Activated CD4-positive, alpha-beta T cell treated with anti-CD3 and anti-CD28 coated beads, Interleukin-2, amount 10 ng/mL, durations not matched to agents 7 days and 5 days (primary cell): ENCODE results near the gene ARHGAP26. TPM values are rescaled to one million over a fixed set of nuclear protein-coding genes. Genes with fewer than 3 reads are reported as not detected.

Experiments used
- CTCF ChIA-PET: fragments of 350-600 bp; sonication (Branson Sonifier 250); formaldehyde crosslinking; loops from one replicate; lab custom pipeline; 2021; ENCODE audit warnings: antibody characterized with exemption; lab: Charles Lee
- POLR2A ChIA-PET: fragments of 350-600 bp; sonication (Branson Sonifier 250); formaldehyde crosslinking; loops from one replicate; lab custom pipeline; 2021; ENCODE audit warnings: antibody characterized with exemption; lab: Charles Lee
- DNase-seq: peaks from one replicate; pipeline ENCODE4 v3.0.0-alpha.2; 2020
- H3K27ac Mint-ChIP-seq: one replicate; pipeline ENCODE4 v1.8.0; 2021; ENCODE audit warnings: mild to moderate bottlenecking, moderate library complexity, mixed read lengths
- H3K27me3 Mint-ChIP-seq: one replicate; pipeline ENCODE4 v1.8.0; 2021; ENCODE audit warnings: mixed read lengths
- H3K36me3 Mint-ChIP-seq: one replicate; pipeline ENCODE4 v1.8.0; 2021; ENCODE audit warnings: low read depth, mixed read lengths
- H3K4me1 Mint-ChIP-seq: one replicate; pipeline ENCODE4 v1.8.0; 2021; ENCODE audit warnings: mixed read lengths
- H3K4me3 Mint-ChIP-seq: one replicate; pipeline ENCODE4 v1.8.0; 2021; ENCODE audit warnings: mild to moderate bottlenecking, moderate library complexity, mixed read lengths
- H3K9me3 Mint-ChIP-seq: one replicate; pipeline ENCODE4 v1.8.0; 2021; ENCODE audit warnings: mixed read lengths
- total RNA-seq, 2 experiments: library from RNA; stranded (reverse); gene quantifications; one replicate each; pipeline ENCODE4 v1.2.3, GENCODE V29; 2021

Gene ARHGAP26
- total RNA-seq, 2 experiments from 2014 or later: 21.0 to 21.5 TPM

GRCh38 chr5:142931896-142932686 is 161.9 kb downstream of the ARHGAP26 start:
- CTCF ChIA-PET: interaction anchor here (0.6 to 1.3 kb wide), 3 partner anchors 8 to 67 kb away, joined by 3 to 5 read pairs (median 4); no protein-coding TSS in a partner anchor
- no peaks in the 10 kb centered on the region for H3K9me3 Mint-ChIP-seq
- no peak overlapping the region for H3K4me3 Mint-ChIP-seq

GRCh38 chr5:142934051-142934762 is 164.0 kb downstream of the ARHGAP26 start:
- Mint-ChIP-seq H3K27me3 (no peaks in the 10 kb centered on the region), H3K9me3 (no peaks in the 10 kb centered on the region), H3K4me3 (no peak overlapping the region), H3K36me3 (peaks cover 25% of the 10 kb centered on the region), H3K27ac (no peak overlapping the region), H3K4me1 (peaks cover 11% of the 10 kb centered on the region)
- POLR2A ChIA-PET: no interaction called here
- CTCF ChIA-PET: interaction anchor here (0.5 to 1.6 kb wide), 4 partner anchors 9 to 1065 kb away, joined by 3 read pairs; no protein-coding TSS in a partner anchor
- DNase-seq: no peak

More at GRCh38 chr5:142931896-142932686, 161.9 kb downstream of the ARHGAP26 start:
- H3K27me3 Mint-ChIP-seq: no peaks in the 10 kb centered on the region
- H3K4me1 Mint-ChIP-seq: peaks cover 12% of the 10 kb centered on the region
- no peak for DNase-seq
- peaks cover 27% of the 10 kb centered on the region for H3K36me3 Mint-ChIP-seq
- POLR2A ChIA-PET: no interaction called here
- H3K27ac Mint-ChIP-seq: no peak overlapping the region

GRCh38 chr5:142935014-142935413 is 164.8 kb downstream of the ARHGAP26 start:
- Mint-ChIP-seq H3K27me3 (no peaks in the 10 kb centered on the region), H3K36me3 (peaks cover 26% of the 10 kb centered on the region), H3K4me3 (no peak overlapping the region), H3K9me3 (no peaks in the 10 kb centered on the region), H3K4me1 (peaks cover 8% of the 10 kb centered on the region), H3K27ac (no peak overlapping the region)
- ChIA-PET POLR2A (no interaction called here), CTCF (interaction anchor here (0.7 to 1.6 kb wide), 4 partner anchors 10 to 16 kb away, joined by 3 read pairs; no protein-coding TSS in a partner anchor)
- DNase-seq: no peak

- POLR2A ChIA-PET: no interaction called here
- Mint-ChIP-seq H3K36me3 (peaks cover 24% of the 10 kb centered on the region), H3K27me3 (no peaks in the 10 kb centered on the region), H3K4me1 (peaks cover 14% of the 10 kb centered on the region), H3K27ac (no peak overlapping the region), H3K4me3 (no peak overlapping the region), H3K9me3 (no peaks in the 10 kb centered on the region)
- no peak for DNase-seq
- CTCF ChIA-PET: no interaction called here
Measured at GRCh38 chr5:142937374-142937773, 167.2 kb downstream of the ARHGAP26 start.

GRCh38 chr5:142938266-142938880 is 168.2 kb downstream of the ARHGAP26 start:
- POLR2A ChIA-PET: no interaction called here

GRCh38 chr5:142939006-142939405 is 168.8 kb downstream of the ARHGAP26 start:
- H3K36me3 Mint-ChIP-seq: peaks cover 14% of the 10 kb centered on the region
- no peak overlapping the region for H3K4me3 Mint-ChIP-seq
- no peaks in the 10 kb centered on the region for H3K9me3 Mint-ChIP-seq
- ChIA-PET POLR2A (no interaction called here), CTCF (interaction anchor here (0.5 to 1.5 kb wide), 4 partner anchors 16 to 457 kb away, joined by 3 read pairs; no protein-coding TSS in a partner anchor)
- H3K27me3 Mint-ChIP-seq: no peaks in the 10 kb centered on the region
- H3K27ac Mint-ChIP-seq: no peak overlapping the region
- peaks cover 13% of the 10 kb centered on the region for H3K4me1 Mint-ChIP-seq
- DNase-seq: no peak

More at GRCh38 chr5:142938266-142938880, 168.2 kb downstream of the ARHGAP26 start:
- no peak overlapping the region for H3K27ac Mint-ChIP-seq
- H3K9me3 Mint-ChIP-seq: no peaks in the 10 kb centered on the region
- H3K36me3 Mint-ChIP-seq: peaks cover 17% of the 10 kb centered on the region
- no peak overlapping the region for H3K4me3 Mint-ChIP-seq
- DNase-seq: no peak
- CTCF ChIA-PET: interaction anchor here (0.5 to 1.5 kb wide), 2 partner anchors 68 to 457 kb away, joined by 3 read pairs; no protein-coding TSS in a partner anchor
- no peaks in the 10 kb centered on the region for H3K27me3 Mint-ChIP-seq
- H3K4me1 Mint-ChIP-seq: peaks cover 14% of the 10 kb centered on the region

GRCh38 chr5:142939884-142940283 is 169.7 kb downstream of the ARHGAP26 start:
- Mint-ChIP-seq H3K4me1 (peaks cover 9% of the 10 kb centered on the region), H3K36me3 (peaks cover 8% of the 10 kb centered on the region), H3K9me3 (no peaks in the 10 kb centered on the region), H3K4me3 (no peak overlapping the region), H3K27ac (no peak overlapping the region), H3K27me3 (no peaks in the 10 kb centered on the region)
- ChIA-PET CTCF (interaction anchor here (0.9 to 1.6 kb wide), 5 partner anchors 13 to 56 kb away, joined by 3 to 4 read pairs (median 3); no protein-coding TSS in a partner anchor), POLR2A (no interaction called here)
- DNase-seq: no peak

GRCh38 chr5:142941245-142941644 is 171.1 kb downstream of the ARHGAP26 start:
- peaks cover 12% of the 10 kb centered on the region for H3K4me1 Mint-ChIP-seq
- CTCF ChIA-PET: interaction anchor here (1.6 kb wide), 1 partner anchor 11 kb away, joined by 4 read pairs; no protein-coding TSS in a partner anchor
- H3K27me3 Mint-ChIP-seq: no peaks in the 10 kb centered on the region
- POLR2A ChIA-PET: no interaction called here
- no peak overlapping the region for H3K27ac Mint-ChIP-seq
- no peaks in the 10 kb centered on the region for H3K9me3 Mint-ChIP-seq
- DNase-seq: no peak
- peaks cover 6% of the 10 kb centered on the region for H3K36me3 Mint-ChIP-seq
- no peak overlapping the region for H3K4me3 Mint-ChIP-seq

DNA sequence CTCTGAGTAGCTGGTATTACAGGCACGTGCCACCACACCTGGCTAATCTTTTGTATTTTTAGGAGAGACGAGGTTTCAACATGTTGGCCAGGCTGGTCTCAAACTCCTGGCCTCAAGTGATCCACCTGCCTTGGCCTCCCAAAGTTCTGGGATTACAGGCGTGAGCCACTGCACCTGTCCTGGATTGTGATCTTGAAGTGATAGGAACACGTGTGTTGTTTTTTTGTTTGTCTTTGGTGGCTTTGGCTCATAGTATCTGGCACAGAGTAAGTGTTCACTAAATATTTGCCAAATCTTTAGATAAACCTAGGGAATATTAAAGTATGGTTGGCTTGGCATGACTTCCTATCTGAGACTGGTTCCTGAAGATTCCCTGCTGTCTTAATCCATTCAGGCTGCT is 172.7 kb downstream of the ARHGAP26 start:
- H3K27ac Mint-ChIP-seq: no peak overlapping the region
- peaks cover 9% of the 10 kb centered on the region for H3K36me3 Mint-ChIP-seq
- no peak for DNase-seq
- H3K4me3 Mint-ChIP-seq: no peak overlapping the region
- peaks cover 23% of the 10 kb centered on the region for H3K4me1 Mint-ChIP-seq
- no peaks in the 10 kb centered on the region for H3K27me3 Mint-ChIP-seq
- POLR2A ChIA-PET: no interaction called here
- CTCF ChIA-PET: no interaction called here
- H3K9me3 Mint-ChIP-seq: no peaks in the 10 kb centered on the region

- no peak for DNase-seq
- H3K9me3 Mint-ChIP-seq: no peaks in the 10 kb centered on the region
- H3K27me3 Mint-ChIP-seq: no peaks in the 10 kb centered on the region
- H3K36me3 Mint-ChIP-seq: peaks cover 9% of the 10 kb centered on the region
- POLR2A ChIA-PET: no interaction called here
- H3K4me3 Mint-ChIP-seq: no peak overlapping the region
- H3K27ac Mint-ChIP-seq: no peak overlapping the region
- peaks cover 23% of the 10 kb centered on the region for H3K4me1 Mint-ChIP-seq
- CTCF ChIA-PET: interaction anchor here (0.7 kb wide), 1 partner anchor 32 kb away, joined by 3 read pairs; no protein-coding TSS in a partner anchor
Measured at GRCh38 chr5:142944140-142944539, 174.0 kb downstream of the ARHGAP26 start.

DNA sequence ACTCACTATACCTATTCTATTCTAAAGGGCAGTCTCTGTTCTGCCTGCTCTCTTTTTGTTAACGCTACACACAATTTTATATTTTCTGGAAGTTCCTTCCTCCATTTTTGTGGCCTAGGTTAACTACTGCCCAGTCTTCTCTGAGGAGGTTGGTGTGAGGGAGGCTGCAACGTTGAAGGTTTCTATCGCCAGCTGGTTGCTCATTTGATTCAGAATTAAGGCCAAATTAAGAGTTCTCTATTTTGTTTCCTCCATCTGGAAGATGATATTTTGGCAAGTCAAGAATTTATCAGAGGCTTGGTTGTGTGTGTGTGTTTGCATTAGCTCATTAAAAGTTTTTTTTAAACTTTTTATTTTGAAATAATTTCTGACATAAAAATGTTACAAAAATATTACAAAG is 175.1 kb downstream of the ARHGAP26 start:
- Mint-ChIP-seq H3K9me3 (no peaks in the 10 kb centered on the region), H3K4me1 (peaks cover 25% of the 10 kb centered on the region), H3K27ac (no peak overlapping the region), H3K36me3 (peaks cover 11% of the 10 kb centered on the region), H3K27me3 (no peaks in the 10 kb centered on the region), H3K4me3 (no peak overlapping the region)
- DNase-seq: no peak
- POLR2A ChIA-PET: no interaction called here
- CTCF ChIA-PET: no interaction called here

DNA sequence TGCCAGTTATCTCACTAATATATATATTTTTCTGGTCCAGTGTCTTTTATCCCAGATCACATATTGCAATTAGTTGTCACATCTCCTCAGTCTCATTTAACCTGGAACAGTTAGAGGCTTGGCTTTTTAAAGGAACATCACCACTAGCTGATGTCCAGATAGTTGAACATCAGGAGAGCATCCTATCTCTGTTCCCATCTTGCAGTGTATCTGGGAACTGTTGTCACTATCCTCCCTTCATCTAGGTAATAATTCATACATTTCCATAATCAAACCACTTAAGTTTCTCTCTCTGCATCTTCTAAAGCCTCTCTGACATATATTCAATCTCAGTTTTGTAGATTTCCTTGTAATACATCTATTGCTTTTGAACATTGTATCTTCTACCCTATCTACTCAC is 175.7 kb downstream of the ARHGAP26 start:
- Mint-ChIP-seq H3K27ac (no peak overlapping the region), H3K27me3 (no peaks in the 10 kb centered on the region), H3K4me1 (peaks cover 24% of the 10 kb centered on the region), H3K4me3 (no peak overlapping the region), H3K36me3 (peaks cover 12% of the 10 kb centered on the region), H3K9me3 (no peaks in the 10 kb centered on the region)
- ChIA-PET POLR2A (no interaction called here), CTCF (no interaction called here)
- no peak for DNase-seq
